Neural cell (in vitro differentiated cells): ENCODE data around the gene TARBP2.
"Not testable (repeated sequence)": the region's sequence is repeated elsewhere in the genome, so short reads cannot be mapped to it uniquely, and the experiment has no call there.

Experiments
- CTCF ChIP-seq: fragments of 450-650 bp; IDR thresholded peaks from 2 replicates; pipeline ENCODE4 v1.5.1; 2014; ENCODE audit warnings: antibody characterized with exemption, mild to moderate bottlenecking, moderate library complexity; ENCODE audit not compliant: poor library complexity, severe bottlenecking
- EZH2 ChIP-seq: fragments of 200-600, 300-800 bp; shearing (Covaris generic), sonication (generic); IDR thresholded peaks from 2 replicates; pipeline ENCODE4 v1.6.1; 2014; ENCODE audit warnings: antibody characterized with exemption, low read length, borderline replicate concordance, mild to moderate bottlenecking; ENCODE audit not compliant: insufficient read depth, poor library complexity, severe bottlenecking
- MXI1 ChIP-seq: fragments of 450-650 bp; conservative IDR thresholded peaks from 2 replicates; pipeline ENCODE4 v1.6.1; 2014; ENCODE audit warnings: antibody characterized with exemption, mild to moderate bottlenecking; ENCODE audit not compliant: poor library complexity, severe bottlenecking
- REST ChIP-seq: IDR thresholded peaks from 2 replicates; pipeline ENCODE4 v1.6.1; 2012; ENCODE audit warnings: borderline replicate concordance
- TAF1 ChIP-seq: IDR thresholded peaks from 2 replicates; pipeline ENCODE4 v1.6.1; 2012; ENCODE audit warnings: low read depth

- not testable (repeated sequence) for TF ChIP-seq REST, CTCF, EZH2, TAF1, MXI1
Observed at GRCh38 chr12:53548354-53548753, 47.3 kb downstream of the TARBP2 start.
